Ovary (tissue), 9 donors: Measurements from ENCODE around the gene ZNF154. TPM values are rescaled to one million over a fixed set of nuclear protein-coding genes. Genes with fewer than 3 reads are reported as not detected.

Experiments used
- DNase-seq, 5 donors: peaks; one replicate each; pipeline ENCODE4 v3.0.0-alpha.2; 2019 to 2020
- H3K27ac ChIP-seq, 2 donors: fragments of 200-600 bp; one replicate each; pipeline versions ENCODE4 v1.5.1 to v1.8.0; 2019 to 2022
- H3K27me3 ChIP-seq: fragments of 200-600 bp; one replicate; pipeline ENCODE4 v1.8.0; 2022
- H3K36me3 ChIP-seq: fragments of 200-600 bp; sonication (generic); one replicate; pipeline ENCODE4 v1.5.1; 2019
- H3K4me1 ChIP-seq: one replicate; pipeline ENCODE4 v1.8.1; 2013; ENCODE audit warnings: mild to moderate bottlenecking, moderate library complexity; ENCODE audit not compliant: insufficient read depth
- H3K4me3 ChIP-seq: fragments of 200-600 bp; sonication (generic); one replicate; pipeline ENCODE4 v1.5.1; 2017
- H3K9me3 ChIP-seq, 2 donors: fragments of 200-600 bp in 1 of 2; sonication (generic) in 1 of 2; one replicate each; pipeline versions ENCODE4 v1.5.1 to v1.8.1; 2013 to 2019; ENCODE audit warnings: mild to moderate bottlenecking in 1 of 2, moderate library complexity in 1 of 2
- EP300 ChIP-seq: sonication (generic); formaldehyde crosslinking; IDR thresholded peaks from one replicate; pipeline ENCODE4 v1.6.1; 2017; ENCODE audit warnings: antibody characterized with exemption
- POLR2A ChIP-seq: fragments of 450-650 bp; IDR thresholded peaks from one replicate; pipeline ENCODE4 v1.6.1; 2017; ENCODE audit warnings: antibody characterized with exemption, mild to moderate bottlenecking, moderate library complexity
- WGBS, 3 donors: extraction: QIAGEN DNeasy Blood & Tissue Kit in 1 of 3; methylation state at CpG; one replicate each; pipeline versions ENCODE4 v1.1.5 to v1.1.7; 2013 to 2017; 5-methylcytosine and 5-hydroxymethylcytosine counted together
- intact Hi-C, 4 donors: fragments of 100-400 bp; cut with DNase I; formaldehyde crosslinking; loops; one replicate each; pipeline versions ENCODE4 v1.11.0 to v1.15.1; 2022 to 2023
- polyA plus RNA-seq, 2 donors: library from polyadenylated mRNA; stranded (reverse); fragments of 200-250 nt in 1 of 2; fragments of 350-450 nt in 1 of 2; fragmentation: Illumina TruSeq in 1 of 2; extraction: RNeasy Lipid Tissue Mini Kit (QIAGEN cat#74804) in 1 of 2; gene quantifications; one replicate each; pipeline ENCODE4 v1.2.3, GENCODE V29; 2013 to 2014
- total RNA-seq, 7 donors: library from RNA; depleted of rRNA in 2 of 7; stranded (reverse); fragments of >200 nt in 2 of 7; fragmentation: NEBNext Ultra II Directional in 3 of 7; extraction: Animal tissue kit (Norgen Biotek cat#: 25700) in 3 of 7; gene quantifications; one replicate each; pipeline versions ENCODE4 v1.1.0 to v1.2.4, GENCODE V29; 2016 to 2023
- TF ChIP-seq, protein P1 (sequence below), 3 donors: fragments of 450-650 bp in 2 of 3; fragments of 200-600 bp in 1 of 3; IDR thresholded peaks; one replicate each; pipeline versions ENCODE4 v1.5.1 to v1.8.0; 2016 to 2022; ENCODE audit warnings: antibody characterized with exemption in 3 of 3, mild to moderate bottlenecking in 1 of 3
- donor health status: DM: no; HTN: no; CAD: no; lungs with moderate emphysema.
- donor health status: DM: no; HTN: no; CAD: no.
- donor health status: Bipolar disorder and iron deficiency.
- donor health status: DM: yes; HTN: yes; CAD: no.
- donor health status: DM: no; HTN: no; CAD: no.
- donor health status: DM: yes; HTN: yes; CAD: no.

The ZNF154 gene
- total and polyA plus RNA-seq, 9 donors: 1.1 to 10.4 (median 2.4) TPM

DNA sequence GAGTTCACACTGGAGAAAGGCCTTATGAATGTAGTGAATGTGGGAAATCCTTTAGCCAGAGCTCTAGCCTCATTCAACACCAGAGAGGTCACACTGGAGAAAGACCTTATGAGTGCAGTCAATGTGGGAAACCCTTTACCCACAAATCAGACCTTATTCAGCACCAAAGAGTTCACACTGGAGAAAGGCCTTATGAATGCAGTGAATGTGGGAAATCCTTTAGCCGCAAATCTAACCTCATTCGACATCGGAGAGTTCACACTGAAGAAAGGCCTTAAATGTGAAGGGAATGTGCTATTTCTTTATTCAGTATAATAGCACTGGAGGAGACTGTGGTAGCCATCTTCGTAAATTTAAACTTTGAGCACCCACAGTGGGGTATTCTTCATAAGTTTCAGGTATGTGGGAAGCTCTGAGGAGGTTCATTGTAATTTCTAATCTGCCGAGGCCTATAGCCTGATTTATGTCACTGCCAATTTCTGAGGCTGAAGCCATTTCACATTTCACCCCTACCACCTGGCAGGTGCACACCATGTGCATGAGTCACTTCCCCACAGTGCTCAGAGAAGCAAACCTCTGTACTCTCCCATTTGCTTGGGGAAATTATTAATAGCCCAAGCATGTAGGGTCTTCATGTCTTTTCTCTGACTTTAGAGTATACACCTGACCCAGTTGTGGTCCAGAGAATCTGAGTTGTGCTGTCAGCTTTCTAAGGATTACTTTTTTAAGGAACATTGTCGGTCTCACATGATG lies 20.8 kb downstream of the ZNF154 start:
- no peak for DNase-seq
- 98 to 99% (median 98%) methylated on average over 6 of the region's 6 CpGs for WGBS, 3 donors
- no peaks in the 10 kb centered on the region for H3K27me3 ChIP-seq
- H3K27ac ChIP-seq: no peak overlapping the region
- H3K4me3 ChIP-seq: no peak overlapping the region
- no peak for TF ChIP-seq EP300
- TF ChIP-seq, protein P1, sequence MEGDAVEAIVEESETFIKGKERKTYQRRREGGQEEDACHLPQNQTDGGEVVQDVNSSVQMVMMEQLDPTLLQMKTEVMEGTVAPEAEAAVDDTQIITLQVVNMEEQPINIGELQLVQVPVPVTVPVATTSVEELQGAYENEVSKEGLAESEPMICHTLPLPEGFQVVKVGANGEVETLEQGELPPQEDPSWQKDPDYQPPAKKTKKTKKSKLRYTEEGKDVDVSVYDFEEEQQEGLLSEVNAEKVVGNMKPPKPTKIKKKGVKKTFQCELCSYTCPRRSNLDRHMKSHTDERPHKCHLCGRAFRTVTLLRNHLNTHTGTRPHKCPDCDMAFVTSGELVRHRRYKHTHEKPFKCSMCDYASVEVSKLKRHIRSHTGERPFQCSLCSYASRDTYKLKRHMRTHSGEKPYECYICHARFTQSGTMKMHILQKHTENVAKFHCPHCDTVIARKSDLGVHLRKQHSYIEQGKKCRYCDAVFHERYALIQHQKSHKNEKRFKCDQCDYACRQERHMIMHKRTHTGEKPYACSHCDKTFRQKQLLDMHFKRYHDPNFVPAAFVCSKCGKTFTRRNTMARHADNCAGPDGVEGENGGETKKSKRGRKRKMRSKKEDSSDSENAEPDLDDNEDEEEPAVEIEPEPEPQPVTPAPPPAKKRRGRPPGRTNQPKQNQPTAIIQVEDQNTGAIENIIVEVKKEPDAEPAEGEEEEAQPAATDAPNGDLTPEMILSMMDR (IDR thresholded peaks at IDR 0.05): no peak
- no peak for TF ChIP-seq POLR2A
- intact Hi-C loops: no loop called here
- peaks cover 23 to 82% of the 10 kb centered on the region in 2 donors for H3K9me3 ChIP-seq
- H3K36me3 ChIP-seq: no peaks in the 10 kb centered on the region
- H3K4me1 ChIP-seq: no peaks in the 10 kb centered on the region

DNA sequence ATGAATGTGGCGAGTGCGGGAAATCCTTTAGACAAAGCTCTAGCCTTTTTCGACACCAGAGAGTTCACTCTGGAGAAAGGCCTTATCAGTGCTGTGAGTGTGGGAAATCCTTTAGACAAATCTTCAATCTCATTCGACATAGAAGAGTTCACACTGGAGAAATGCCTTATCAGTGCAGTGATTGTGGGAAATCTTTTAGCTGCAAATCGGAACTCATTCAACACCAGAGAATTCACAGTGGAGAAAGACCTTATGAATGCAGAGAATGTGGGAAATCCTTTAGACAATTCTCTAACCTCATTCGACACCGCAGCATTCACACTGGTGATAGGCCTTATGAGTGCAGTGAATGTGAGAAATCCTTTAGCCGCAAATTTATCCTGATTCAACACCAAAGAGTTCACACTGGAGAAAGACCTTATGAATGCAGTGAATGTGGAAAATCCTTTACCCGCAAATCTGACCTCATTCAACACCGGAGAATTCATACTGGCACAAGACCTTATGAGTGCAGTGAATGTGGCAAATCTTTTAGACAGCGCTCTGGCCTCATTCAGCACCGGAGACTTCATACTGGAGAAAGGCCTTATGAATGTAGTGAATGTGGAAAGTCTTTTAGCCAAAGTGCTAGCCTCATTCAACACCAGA lies 21.5 kb downstream of the ZNF154 start:
- H3K36me3 ChIP-seq: no peaks in the 10 kb centered on the region
- H3K27ac ChIP-seq: no peak overlapping the region
- TF ChIP-seq POLR2A (no peak), EP300 (no peak)
- TF ChIP-seq, protein P1 (IDR thresholded peaks at IDR 0.05): no peak
- DNase-seq: no peak
- H3K4me1 ChIP-seq: peaks cover 3% of the 10 kb centered on the region
- H3K27me3 ChIP-seq: no peaks in the 10 kb centered on the region
- 92 to 98% (median 98%) methylated on average over 12 of the region's 12 CpGs for WGBS, 3 donors
- intact Hi-C loops: no loop called here
- H3K9me3 ChIP-seq: peaks cover 20 to 75% of the 10 kb centered on the region in 2 donors
- no peak overlapping the region for H3K4me3 ChIP-seq

DNA sequence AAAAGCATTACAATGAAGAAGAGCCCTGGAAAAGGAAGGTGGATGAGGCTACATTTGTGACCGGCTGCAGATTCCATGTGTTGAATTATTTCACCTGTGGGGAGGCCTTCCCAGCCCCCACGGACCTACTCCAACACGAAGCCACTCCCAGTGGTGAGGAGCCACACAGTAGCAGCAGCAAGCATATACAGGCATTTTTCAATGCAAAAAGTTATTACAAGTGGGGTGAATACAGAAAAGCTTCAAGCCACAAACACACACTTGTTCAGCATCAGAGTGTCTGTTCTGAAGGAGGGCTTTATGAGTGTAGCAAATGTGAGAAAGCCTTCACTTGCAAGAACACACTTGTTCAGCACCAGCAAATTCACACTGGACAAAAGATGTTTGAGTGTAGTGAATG lies 22.3 kb downstream of the ZNF154 start:
- DNase-seq: no peak
- H3K9me3 ChIP-seq: peaks cover 20 to 72% of the 10 kb centered on the region in 2 donors
- no peaks in the 10 kb centered on the region for H3K27me3 ChIP-seq
- intact Hi-C loops: no loop called here
- 94 to 96% (median 96%) methylated on average over 3 of the region's 3 CpGs for WGBS, 3 donors
- H3K27ac ChIP-seq: no peak overlapping the region
- H3K4me3 ChIP-seq: no peak overlapping the region
- TF ChIP-seq EP300: no peak
- TF ChIP-seq, protein P1 (IDR thresholded peaks at IDR 0.05): no peak
- no peak for TF ChIP-seq POLR2A
- H3K4me1 ChIP-seq: peaks cover 5% of the 10 kb centered on the region
- H3K36me3 ChIP-seq: no peaks in the 10 kb centered on the region

DNA sequence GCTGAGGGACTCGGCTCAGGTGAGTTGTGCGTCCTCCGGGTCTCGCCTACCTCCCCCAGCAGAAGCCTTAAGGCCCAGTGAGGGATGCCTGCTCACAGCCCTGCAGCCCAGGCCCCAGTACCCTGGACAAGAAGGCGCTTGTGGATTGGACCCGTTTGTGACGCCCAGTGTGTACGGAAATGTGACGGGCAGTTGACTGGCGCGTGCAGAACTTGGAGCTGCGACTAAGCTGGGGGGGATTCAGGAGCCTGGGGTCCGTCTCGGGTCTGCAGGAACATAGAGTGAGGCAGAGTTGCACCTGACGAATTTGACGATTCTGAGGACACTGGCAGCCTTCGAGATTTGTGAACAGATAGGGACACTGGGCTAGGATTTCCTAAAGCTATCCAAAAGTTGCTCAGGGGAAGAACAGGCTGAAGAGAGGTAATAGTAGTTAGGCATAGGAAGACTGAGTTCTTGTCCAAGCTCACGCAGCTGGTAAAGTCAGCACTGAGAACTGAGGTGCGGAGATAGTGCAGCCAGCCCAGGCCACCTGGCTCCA lies 26.7 kb downstream of the ZNF154 start:
- no peaks in the 10 kb centered on the region for H3K27me3 ChIP-seq
- peaks cover 11 to 40% of the 10 kb centered on the region in 2 donors for H3K9me3 ChIP-seq
- no peak for DNase-seq
- H3K4me1 ChIP-seq: peaks cover 5% of the 10 kb centered on the region
- H3K4me3 ChIP-seq: peak overlapping the region; percentile 95
- TF ChIP-seq EP300: no peak
- no peak for TF ChIP-seq POLR2A
- TF ChIP-seq, protein P1 (IDR thresholded peaks at IDR 0.05): no peak
- intact Hi-C loops: no loop called here
- no peak overlapping the region for H3K27ac ChIP-seq
- no peaks in the 10 kb centered on the region for H3K36me3 ChIP-seq
- WGBS, 3 donors: 2 to 3% (median 2%) methylated on average over 15 to 19 of the region's 19 CpGs
